HG03378 (cell line): Measurements from ENCODE around the gene IL4R.
"Not testable (repeated sequence)": the region's sequence is repeated elsewhere in the genome, so short reads cannot be mapped to it uniquely, and the experiment has no call there.

ENCODE experiments used
- ATAC-seq: cut with Tn5 transposase; IDR thresholded peaks from one replicate; pipeline ENCODE4 v1.9.1; 2021; ENCODE audit warnings: mild to moderate bottlenecking, moderate library complexity; ENCODE audit not compliant: unreplicated experiment

The IL4R gene

GRCh38 chr16:27287887-27288286 is 25.9 kb upstream of the IL4R start:
- no peak for ATAC-seq

- not testable (repeated sequence) for ATAC-seq
Observed at GRCh38 chr16:27288313-27288712, 25.5 kb upstream of the IL4R start.

DNA sequence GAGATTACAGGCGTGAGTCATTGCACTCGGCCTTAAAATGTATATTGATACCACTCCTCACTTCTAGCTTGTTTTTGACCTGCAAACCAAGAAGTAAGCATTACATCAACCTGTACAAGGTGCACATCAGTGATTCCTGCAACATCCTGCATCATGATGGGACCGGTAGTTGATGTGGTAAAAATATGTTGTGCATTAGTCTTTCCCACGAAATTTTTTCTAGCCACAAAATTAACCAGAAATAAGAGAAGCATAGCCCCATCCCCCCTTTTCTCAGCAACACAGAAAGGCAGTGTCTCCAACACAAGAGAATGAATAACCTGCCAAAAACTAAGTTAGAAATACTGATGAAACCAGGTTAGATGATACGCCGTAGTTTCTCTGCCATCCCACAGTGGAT is 24.1 kb upstream of the IL4R start:
- ATAC-seq, result no peak

DNA sequence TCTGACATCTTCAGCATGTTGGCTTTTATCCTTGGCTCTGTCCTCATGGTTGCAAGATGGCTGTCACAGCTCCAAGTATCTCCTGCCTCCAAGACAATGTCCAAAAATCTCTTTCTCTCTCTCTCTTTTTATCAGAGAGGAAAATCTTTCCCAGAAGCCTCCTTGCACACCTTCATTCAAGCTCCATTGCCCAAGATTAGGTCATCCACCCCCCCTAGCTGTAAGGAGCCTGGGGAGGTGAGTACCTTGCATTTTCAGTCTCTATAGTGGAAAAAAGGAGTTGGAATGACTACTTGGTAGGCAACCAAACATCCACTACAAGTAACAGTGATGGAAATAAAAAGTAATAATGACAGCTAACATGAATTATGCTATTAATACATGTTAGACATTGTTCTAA is 23.2 kb upstream of the IL4R start:
- ATAC-seq, result no peak

DNA sequence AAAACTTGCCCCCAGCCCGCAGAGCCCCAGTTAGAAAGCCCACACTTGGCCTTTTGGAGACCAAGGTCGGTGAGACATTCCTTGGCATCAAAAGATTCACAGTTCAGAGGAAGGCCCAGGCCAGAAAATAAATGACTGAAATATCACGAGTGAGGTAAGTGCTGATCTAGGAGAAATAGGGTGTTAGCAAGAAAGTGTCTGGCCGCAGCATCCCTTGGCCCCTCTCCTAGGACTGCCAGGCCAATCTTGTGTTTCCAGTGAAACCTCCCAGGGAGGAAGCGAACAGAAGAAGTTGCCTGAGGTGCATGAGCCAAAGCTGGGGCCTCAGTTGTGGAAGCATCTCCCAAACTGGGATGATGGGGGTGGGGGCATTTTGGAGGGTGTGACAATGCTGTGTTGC is 22.7 kb upstream of the IL4R start:
- ATAC-seq, result no peak

DNA sequence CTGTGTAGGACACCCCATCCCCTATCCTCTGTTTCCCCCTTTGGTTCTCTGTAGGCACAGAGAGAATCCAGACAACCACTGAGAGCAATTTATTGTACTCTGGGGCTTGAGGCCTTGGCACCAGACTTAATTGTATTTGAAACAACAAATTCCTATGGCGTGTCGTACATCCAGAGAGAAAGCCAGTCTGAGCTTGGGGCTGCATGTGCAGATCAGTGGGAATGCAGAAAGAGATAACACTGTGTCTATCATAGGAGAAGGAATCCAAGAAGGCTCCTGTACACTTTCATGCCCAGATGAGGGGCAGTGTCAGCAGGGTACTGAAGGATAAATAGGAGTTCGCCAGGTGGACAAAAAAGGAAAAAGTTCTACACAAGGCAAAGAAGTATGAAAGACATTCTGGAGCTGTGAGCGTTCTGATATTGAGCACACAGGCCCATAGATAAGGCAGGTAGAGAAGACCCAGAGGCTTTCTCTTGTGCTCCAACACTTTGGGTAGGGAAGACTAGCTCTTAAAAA is 22.0 kb upstream of the IL4R start:
- ATAC-seq, result no peak

DNA sequence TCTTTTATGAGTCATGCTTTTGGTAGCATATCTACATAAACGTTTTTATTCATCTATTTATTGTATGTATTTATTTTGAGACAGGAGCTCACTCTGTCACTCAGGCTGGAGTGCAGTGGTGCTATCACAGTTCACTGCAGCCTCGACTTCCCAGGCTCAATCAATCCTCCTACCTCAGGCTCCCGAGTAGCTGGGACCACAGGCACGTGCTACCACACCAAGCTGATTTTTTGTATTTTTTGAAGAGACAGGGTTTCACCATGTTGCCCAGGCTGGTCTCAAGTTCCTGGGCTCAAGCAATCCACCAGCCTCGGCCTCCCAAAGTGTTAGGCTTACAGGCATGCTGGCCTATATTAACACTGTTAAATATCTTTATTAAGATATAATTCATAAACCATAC is 20.4 kb upstream of the IL4R start:
- ATAC-seq, result no peak

DNA sequence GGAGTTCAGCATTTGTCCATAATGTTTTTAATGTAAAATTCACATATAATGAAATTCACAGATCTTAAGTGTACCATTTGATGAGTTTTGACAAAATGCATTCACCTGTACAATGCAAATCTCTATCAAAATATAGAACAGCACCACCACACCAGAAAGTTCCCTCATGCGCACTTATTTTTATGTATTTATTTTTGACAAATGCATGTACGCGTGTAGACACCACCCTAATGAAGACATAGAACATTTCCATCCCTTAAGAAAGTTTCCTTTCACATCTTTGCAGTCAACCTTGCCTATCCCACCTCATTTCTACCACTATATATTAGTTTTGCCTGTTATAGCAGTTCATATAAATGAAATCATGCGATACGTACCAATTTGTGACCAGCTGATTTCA is 15.6 kb upstream of the IL4R start:
- ATAC-seq, result no peak

GRCh38 chr16:27301236-27301861 is 12.4 kb upstream of the IL4R start:
- ATAC-seq, result peak; percentile 73

GRCh38 chr16:27302126-27302525 is 11.6 kb upstream of the IL4R start:
- ATAC-seq, result no peak

DNA sequence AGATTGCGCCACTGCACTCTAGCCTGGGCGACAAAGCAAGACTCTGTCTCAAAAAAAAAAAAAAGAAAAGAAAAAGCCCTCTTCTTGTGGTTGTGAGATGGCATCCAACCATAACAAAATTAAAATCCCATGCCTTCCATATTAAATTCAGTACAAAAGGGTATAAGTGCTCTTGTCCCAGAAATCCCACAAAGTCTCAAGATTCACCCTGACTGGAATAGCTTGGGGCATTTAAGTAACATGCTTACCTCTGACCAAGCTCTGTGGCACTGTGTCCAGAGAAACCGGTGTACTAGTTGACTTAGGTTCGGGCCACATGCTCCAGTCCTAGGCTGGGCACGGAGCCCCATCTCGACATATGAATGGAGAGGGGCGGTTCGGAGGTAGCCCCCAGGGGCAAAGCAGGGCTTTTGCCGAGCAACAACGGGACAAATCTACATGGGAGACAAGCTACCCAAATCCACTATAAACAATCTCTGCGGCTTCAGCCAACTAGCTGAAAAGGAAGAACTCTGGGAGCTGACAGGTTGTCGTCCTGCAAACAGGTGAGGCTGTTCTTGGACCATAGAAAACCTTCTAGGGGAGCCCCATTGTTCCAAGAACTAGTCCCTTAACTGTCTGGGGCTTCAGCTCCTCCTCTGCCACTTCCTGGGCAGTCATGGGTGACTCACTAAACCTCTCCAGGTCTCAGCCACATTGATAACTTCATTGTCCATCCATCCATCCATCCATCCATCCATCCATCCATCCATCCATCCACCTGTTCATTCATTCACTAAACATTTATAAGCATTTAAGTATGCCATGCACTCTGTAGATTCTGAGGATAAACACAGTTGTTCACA is 10.3 kb upstream of the IL4R start:
- ATAC-seq, result no peak

- ATAC-seq, result no peak
Observed at GRCh38 chr16:27304102-27304501, 9.7 kb upstream of the IL4R start.

DNA sequence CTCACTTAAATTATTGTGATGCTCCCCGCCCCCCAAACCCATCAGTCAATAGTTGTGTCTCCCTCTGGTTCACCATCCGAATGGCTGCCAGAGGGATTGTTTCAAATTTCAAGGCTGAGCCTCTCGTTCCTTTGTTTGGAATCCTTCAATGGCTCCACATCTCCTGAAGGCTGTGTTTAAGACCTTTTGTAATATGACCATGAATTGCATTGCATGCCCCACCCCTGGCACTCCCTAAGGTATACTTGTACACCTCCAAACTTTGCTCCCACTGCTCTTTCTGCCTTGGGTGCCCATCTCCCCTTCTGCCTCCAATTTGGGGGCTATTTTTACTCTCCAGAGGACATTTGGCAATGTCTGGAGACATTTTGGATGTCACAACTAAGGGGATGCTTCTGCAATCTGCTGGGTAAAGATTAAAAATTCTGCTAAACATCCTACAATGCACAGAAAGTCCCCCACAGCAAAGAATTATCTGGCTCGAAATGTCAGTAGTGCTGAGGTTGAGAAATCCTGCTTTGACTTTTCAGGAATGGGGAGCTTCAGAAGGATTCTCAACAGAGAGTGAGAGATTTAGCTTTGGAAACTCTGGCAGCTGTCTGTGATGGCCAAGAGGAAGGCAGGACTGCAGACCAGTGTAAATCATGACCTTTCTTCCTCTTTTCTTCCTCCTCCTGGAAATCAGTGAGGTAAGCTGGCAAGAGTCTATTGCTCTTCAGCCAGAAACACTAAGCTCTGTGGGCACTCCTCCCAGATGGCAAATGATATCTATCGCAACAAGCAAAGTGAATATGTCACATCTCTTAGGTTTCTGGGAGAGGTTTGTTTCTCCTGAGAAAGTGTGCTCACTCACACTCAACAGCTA is 8.7 kb upstream of the IL4R start:
- ATAC-seq, result no peak

DNA sequence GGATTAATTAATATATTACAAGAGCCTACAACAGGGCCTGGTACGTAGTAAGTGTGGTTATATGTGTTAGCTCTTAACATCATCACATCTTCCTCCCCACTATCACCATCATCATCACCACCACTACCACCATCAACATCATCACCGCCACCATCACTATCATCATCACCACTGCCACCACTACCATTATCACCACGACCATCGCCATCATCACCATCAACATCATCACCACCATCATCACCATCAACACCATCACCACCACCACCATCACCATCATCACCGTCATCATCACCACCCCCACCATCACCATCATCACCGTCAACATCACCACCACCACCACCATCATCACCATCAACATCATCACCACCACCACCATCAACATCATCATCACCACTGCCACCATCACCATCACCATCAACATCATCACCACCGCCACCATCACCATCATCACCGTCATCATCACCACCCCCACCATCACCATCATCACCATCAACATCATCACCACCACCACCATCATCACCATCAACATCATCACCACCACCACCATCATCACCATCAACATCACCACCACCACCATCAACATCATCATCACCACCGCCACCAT is 7.8 kb upstream of the IL4R start:
- no peak for ATAC-seq

- no peak for ATAC-seq
Observed at GRCh38 chr16:27308792-27309191, 5.0 kb upstream of the IL4R start.

DNA sequence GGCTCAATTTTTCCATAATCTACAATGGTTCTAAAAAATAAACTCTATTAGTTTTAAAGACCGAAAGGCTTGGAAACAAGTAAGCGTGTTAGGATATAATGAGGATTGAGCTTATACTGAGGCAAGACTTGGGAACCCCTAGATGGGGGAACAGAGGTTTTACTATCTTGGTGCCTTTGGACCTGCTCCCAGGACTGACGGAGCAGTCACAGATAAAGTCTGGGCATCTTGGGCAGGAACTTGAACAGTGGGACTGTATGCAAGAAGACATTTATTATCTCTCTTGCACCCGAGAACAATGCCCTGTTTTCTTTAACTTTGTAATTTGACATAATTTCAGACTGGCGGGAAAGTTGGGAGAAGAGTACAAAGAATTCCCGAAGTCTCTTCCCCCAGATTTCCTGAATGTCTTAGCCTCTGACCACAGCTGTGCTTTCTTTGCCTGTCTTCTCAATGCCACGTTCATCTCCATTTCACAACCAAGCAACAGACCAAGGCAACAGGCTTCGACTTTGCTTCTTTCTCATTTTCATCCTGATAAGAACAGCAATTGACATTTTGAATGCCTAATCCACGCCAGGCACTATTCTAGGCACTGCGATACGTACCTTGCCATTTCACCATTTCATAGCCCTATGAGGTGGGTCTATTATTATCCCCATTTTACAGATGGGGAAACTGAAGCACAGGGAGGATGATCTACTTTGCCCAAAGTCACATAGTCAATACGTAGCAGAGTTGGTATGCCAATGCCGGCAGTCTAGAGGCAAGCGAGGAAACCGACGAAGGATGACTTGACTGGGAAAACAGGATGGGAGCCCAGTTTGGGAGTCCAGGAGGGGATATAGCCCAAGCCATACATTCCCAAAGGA is 3.0 kb upstream of the IL4R start:
- ATAC-seq, result no peak

DNA sequence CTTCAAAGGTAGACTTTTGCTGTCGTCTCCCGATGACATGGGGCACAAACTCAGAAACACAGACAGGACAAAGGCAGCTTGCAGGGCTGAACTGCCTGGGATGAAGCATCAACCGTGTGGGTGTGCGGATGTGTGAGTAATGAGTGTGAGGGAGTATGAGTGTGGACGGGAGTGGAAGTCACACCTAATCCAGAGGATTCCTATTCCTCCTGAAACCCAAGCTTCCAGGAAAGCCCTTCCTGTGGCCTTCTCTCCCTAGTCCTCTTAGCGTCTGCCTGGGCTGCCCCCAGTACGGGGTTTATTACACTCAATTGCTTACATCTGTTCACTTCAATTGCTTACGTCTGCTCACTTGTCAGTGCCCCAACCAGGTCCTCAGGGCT is 2.3 kb upstream of the IL4R start:
- ATAC-seq, result no peak

GRCh38 chr16:27311897-27312303 is 1.9 kb upstream of the IL4R start:
- ATAC-seq, result no peak

DNA sequence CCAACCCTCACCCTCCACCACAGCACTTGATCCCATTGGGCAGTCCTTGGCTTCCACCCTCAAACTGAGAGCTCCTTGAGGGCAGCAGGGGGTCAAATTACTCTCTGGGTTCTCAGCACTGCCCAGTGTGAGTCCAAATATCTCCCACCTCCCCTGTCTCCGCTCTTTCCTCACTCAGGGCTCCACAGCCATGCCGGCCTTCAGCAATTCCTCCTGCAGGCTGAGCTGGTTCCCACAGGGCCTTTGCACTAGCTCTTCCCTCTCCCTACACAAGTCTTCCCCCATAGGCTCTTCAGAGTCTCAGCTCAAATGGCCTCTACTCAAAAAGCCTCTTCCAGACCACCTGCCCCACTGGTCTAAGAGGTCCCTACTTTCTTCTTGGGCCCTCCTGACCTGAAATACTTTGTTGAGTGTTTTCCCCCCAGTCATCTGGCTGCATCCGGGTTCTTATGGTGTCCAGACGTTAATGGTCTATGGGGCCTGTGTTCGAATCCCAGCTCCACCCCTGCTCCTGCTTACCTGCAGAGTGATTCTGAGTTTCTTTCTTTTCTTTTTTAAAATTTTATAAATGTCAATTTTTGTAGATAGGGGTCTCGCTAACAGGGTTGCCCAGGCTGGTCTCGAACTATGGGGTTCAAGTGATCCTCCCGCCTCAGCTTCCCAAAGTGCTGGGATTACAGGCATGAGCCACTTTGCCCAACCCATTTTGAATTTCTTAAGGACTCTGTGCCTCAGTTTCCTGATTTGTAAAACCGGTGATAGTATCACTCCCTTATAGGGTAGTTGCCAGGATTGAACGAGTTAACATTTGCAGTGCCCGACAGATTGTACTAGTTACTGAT is 973 bp upstream of the IL4R start:
- no peak for ATAC-seq
